NB4 (cell line): Measurements from ENCODE around the gene NFIA.

ENCODE experiments used
- CTCF ChIP-seq: IDR thresholded peaks from one replicate; pipeline ENCODE4 v1.5.1; 2012; ENCODE audit warnings: low read depth, low read length
- MYC ChIP-seq: IDR thresholded peaks from 2 replicates; pipeline ENCODE4 v1.6.1; 2011; ENCODE audit warnings: low read depth, low read length
- POLR2A ChIP-seq: IDR thresholded peaks from 2 replicates; pipeline ENCODE4 v1.6.1; 2011; ENCODE audit warnings: mild to moderate bottlenecking; ENCODE audit not compliant: insufficient read length; ENCODE audit errors: extremely low read depth

- TF ChIP-seq CTCF (no peak), MYC (no peak), POLR2A (no peak)
Measured at GRCh38 chr1:61255358-61255703, 173.0 kb downstream of the NFIA start.
